VCaP (cell line): ENCODE results near the gene RITA1.

Source experiments
- H3K27ac ChIP-seq: fragments of 450-650 bp; 2 replicates; pipeline ENCODE4 v1.5.1; 2017
- TF ChIP-seq, protein P1 (sequence below): fragments of 450-650 bp; conservative IDR thresholded peaks from 2 replicates; pipeline ENCODE4 v1.5.1; 2017; ENCODE audit warnings: mild to moderate bottlenecking, moderate library complexity

RITA1 gene

DNA sequence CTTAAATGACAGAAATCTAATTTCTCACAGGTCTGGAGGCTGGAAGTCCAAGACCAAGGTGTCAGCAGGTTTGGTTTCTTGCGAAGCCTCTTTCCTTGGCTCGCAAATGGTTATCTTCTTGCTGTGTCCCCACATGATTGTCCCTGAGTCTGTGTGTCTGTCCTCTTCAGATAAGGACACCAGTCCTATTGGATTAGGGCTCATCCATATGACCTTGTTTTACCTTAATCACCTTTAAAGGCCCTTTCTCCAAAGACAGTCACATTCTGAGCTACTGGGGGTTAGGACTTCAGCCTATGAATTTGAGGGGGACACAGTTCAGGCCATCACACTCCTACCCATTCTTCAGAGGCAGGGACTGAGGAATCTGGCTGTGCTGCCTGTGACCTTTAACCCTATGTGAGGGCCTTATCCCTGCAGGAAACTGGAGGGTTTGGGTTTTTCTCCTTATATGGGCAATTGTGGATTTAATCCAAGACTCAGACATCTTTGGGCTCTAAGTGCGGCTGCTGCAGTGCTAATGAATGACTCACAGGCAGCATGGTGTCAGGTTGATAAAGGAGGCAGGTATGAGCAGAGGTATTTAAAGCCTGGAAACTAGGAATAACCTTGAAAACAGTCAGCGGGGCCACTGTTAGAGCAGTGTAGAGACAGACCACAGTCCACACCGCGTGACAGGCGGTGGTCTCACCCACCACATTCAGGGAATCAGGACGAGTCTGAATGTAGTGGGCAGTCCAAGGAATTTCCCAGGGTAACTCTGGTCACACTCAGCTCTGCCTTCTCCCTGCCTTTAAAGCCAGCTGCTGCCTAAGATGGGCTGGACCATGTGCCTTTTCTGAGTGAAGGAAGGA lies 45.9 kb downstream of the RITA1 start:
- no peak overlapping the region for H3K27ac ChIP-seq
- TF ChIP-seq, protein P1, sequence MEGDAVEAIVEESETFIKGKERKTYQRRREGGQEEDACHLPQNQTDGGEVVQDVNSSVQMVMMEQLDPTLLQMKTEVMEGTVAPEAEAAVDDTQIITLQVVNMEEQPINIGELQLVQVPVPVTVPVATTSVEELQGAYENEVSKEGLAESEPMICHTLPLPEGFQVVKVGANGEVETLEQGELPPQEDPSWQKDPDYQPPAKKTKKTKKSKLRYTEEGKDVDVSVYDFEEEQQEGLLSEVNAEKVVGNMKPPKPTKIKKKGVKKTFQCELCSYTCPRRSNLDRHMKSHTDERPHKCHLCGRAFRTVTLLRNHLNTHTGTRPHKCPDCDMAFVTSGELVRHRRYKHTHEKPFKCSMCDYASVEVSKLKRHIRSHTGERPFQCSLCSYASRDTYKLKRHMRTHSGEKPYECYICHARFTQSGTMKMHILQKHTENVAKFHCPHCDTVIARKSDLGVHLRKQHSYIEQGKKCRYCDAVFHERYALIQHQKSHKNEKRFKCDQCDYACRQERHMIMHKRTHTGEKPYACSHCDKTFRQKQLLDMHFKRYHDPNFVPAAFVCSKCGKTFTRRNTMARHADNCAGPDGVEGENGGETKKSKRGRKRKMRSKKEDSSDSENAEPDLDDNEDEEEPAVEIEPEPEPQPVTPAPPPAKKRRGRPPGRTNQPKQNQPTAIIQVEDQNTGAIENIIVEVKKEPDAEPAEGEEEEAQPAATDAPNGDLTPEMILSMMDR, result no peak

DNA sequence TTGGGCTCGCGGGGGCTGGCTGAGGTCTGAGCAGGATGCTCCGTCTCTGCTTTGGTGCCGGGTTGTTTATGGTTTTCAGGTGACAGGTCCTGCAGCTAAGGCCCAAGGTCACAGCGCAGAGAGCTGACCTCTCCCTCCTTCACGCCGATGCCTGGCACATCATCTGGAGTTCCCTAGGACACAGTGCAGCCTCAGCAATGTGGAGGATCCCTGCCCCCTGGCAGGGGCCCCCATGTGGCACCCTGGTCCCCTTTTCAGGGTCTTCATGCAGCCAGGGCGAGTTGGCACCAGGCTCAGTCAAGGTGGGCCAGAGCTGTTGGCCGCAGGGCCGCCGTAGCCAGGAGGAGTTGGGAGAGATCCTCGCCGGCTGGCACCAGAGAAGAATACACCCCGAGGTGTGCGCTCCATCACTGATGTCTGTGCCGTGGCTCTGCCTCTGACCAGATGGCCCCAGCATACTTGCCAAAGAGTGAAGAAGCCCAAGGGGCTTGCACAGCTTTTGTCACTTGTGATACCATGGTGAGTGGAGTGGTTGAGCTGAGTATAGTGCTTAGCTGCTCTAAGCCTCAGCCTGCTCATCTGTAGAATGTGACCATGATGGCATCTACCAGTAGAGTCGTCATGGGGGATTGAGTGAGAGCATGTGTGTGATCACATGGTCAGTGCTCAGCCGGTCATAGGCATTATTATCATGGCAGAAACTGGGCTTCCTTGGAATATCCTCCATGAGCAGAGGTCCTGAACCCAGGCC lies 46.7 kb downstream of the RITA1 start:
- peak overlapping the region; percentile 100; the same call in 1 of the 2 replicates for H3K27ac ChIP-seq
- TF ChIP-seq, protein P1, result no peak

DNA sequence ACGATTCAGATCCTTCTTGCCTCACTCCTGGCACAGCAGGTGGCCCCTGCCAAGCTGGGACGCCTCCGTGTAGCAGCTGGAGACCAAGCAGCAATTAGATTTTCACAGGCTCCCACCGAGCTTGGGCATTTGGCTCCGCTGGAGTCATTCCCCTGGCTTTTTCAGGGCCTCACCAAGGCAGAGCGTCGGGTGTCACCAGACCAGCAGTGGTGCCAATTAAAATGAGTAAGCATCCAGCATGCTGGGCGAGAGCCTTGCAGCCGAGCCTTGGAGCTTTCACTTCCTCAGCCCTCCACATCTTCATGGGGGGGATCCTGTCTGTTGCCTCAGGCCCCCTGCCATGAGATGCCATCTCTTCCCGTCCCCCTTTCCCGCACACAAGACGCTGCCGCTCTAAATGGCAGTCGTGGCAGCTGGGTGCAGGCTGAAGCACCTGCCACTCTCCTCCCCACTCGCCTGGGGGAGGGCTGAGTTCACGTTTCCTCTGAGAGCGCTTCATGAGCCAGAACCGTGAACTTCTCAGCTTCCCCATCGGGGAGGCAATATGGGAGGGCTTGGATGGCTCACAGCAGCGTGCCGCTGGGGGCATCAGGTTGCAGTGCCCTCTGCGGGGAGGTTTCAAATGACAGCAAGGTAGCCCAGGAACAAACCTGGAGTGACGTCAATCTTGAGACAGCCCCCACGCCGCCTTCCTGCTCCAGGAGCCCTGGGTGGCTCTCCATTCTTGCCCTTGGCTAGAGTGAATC lies 47.5 kb downstream of the RITA1 start:
- peak overlapping the region; percentile 100 for H3K27ac ChIP-seq
- TF ChIP-seq, protein P1, result no peak

DNA sequence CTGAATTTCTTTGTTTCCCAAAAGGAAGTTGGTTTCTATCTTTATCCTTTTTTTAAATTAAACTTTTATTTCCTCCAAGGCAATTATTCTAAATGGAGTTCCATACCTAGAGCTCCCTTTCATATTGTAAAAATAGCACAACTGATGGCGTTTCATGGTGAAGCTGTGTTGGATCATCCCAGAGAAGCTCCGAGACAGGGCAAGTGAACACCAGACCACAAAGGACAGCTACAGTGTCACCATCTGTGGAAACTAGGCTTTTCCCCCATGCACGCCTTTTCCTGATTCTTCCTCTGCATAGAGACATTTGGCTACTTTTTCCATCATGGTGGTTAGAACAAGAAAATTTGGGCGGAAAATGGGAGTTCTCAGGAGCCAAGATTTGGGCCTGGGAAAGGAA lies 48.4 kb downstream of the RITA1 start:
- H3K27ac ChIP-seq, result peak overlapping the region; percentile 100
- TF ChIP-seq, protein P1, result no peak

DNA sequence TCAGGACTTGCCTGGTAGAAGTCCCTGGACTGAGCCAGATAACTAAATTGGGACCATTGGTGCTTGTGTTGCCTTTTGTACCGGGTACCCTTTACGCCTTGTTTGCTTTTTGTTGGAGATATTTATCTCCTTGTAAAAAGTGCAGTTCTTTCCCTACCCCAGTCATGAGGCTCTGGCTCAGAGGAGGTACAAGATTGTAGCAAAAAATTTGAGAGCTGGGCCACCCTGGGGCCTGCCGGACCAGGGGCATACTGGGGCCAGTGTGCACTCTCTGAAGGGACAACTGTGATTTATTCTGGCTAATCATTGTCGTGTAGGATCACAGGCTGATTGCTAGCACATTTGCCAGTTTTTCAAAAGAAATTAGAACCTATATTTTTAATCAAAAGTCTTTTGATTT lies 49.0 kb downstream of the RITA1 start:
- TF ChIP-seq, protein P1, result no peak
- peak overlapping the region; percentile 100 for H3K27ac ChIP-seq

DNA sequence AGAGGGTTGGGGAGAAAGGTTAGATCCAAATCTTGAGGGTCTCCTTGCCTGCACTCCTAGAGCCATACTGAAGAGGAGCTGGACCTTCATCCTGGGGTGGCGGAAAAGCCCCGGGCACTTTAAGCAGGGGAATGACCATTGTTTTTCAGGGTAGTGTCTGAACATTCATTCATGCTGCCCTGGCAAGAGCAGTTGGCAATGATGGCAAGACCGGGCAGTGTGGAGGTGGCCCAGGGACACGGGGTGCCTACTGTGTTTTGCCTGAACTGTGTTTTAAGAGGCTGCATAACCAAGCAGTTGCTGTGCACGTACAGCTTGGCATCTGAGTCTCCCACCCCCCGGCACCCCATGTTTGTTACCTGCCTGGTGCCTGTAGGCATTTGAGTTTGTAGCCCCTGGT lies 50.5 kb downstream of the RITA1 start:
- TF ChIP-seq, protein P1, result no peak
- peak overlapping the region; percentile 100; the same call in 1 of the 2 replicates for H3K27ac ChIP-seq
